KOPT-K1 (cell line): ENCODE data around the gene CENPL.
"Not testable (repeated sequence)": the region's sequence is repeated elsewhere in the genome, so short reads cannot be mapped to it uniquely, and the experiment has no call there.

Experiments used
- H3K27ac ChIP-seq: fragments of 200-600 bp; sonication (generic); 2 replicates; pipeline ENCODE4 v1.5.1; 2016; ENCODE audit warnings: antibody characterized with exemption, mild to moderate bottlenecking, low read depth, low read length; ENCODE audit not compliant: poor library complexity, severe bottlenecking
- H3K36me3 ChIP-seq: fragments of 200-600 bp; sonication (generic); 2 replicates; pipeline ENCODE4 v1.5.1; 2017; ENCODE audit warnings: antibody characterized with exemption, mild to moderate bottlenecking, low read length, moderate library complexity; ENCODE audit not compliant: insufficient read depth
- H3K9me3 ChIP-seq: fragments of 200-600 bp; sonication (generic); 2 replicates; pipeline ENCODE4 v1.5.1; 2017; ENCODE audit warnings: antibody characterized with exemption, low read length, mild to moderate bottlenecking; ENCODE audit not compliant: insufficient read depth, poor library complexity, severe bottlenecking

The CENPL gene

GRCh38 chr1:173863224-173864161 lies 38.8 kb upstream of the CENPL start:
- peaks cover 80% of the 10 kb centered on the region for H3K36me3 ChIP-seq
- no peaks in the 10 kb centered on the region for H3K9me3 ChIP-seq
- H3K27ac ChIP-seq = no peak overlapping the region

- Histone ChIP-seq H3K27ac (no peak overlapping the region), H3K9me3 (no peaks in the 10 kb centered on the region), H3K36me3 (peaks cover 87% of the 10 kb centered on the region)
Measured at GRCh38 chr1:173862769-173863223, 38.1 kb upstream of the CENPL start.

GRCh38 chr1:173862146-173862768 lies 37.6 kb upstream of the CENPL start:
- H3K36me3 ChIP-seq = peaks cover 93% of the 10 kb centered on the region
- H3K9me3 ChIP-seq, H3K27ac ChIP-seq: not testable (repeated sequence)

- peaks cover 94% of the 10 kb centered on the region for H3K36me3 ChIP-seq
- no peak overlapping the region for H3K27ac ChIP-seq
Measured at GRCh38 chr1:173861731-173862145, 37.1 kb upstream of the CENPL start.

GRCh38 chr1:173860065-173860464 lies 35.4 kb upstream of the CENPL start:
- H3K36me3 ChIP-seq = peaks cover 94% of the 10 kb centered on the region
- H3K27ac ChIP-seq = no peak overlapping the region
- H3K9me3 ChIP-seq = no peaks in the 10 kb centered on the region

More at GRCh38 chr1:173861731-173862145, 37.1 kb upstream of the CENPL start:
- H3K9me3 ChIP-seq = no peaks in the 10 kb centered on the region

- H3K27ac ChIP-seq, H3K9me3 ChIP-seq: not testable (repeated sequence)
- peaks cover 94% of the 10 kb centered on the region for H3K36me3 ChIP-seq
Measured at GRCh38 chr1:173859547-173859946, 34.9 kb upstream of the CENPL start.

GRCh38 chr1:173857363-173857917 lies 32.8 kb upstream of the CENPL start:
- H3K36me3 ChIP-seq = peaks cover 93% of the 10 kb centered on the region
- no peaks in the 10 kb centered on the region for H3K9me3 ChIP-seq

GRCh38 chr1:173856903-173857302 lies 32.2 kb upstream of the CENPL start:
- Histone ChIP-seq H3K36me3 (peaks cover 92% of the 10 kb centered on the region), H3K9me3 (no peaks in the 10 kb centered on the region), H3K27ac (no peak overlapping the region)

More at GRCh38 chr1:173857363-173857917, 32.8 kb upstream of the CENPL start:
- H3K27ac ChIP-seq = no peak overlapping the region

- Histone ChIP-seq H3K9me3 (no peaks in the 10 kb centered on the region), H3K36me3 (peaks cover 92% of the 10 kb centered on the region), H3K27ac (no peak overlapping the region)
Measured at GRCh38 chr1:173856014-173856413, 31.3 kb upstream of the CENPL start.

GRCh38 chr1:173853074-173853473 lies 28.4 kb upstream of the CENPL start:
- Histone ChIP-seq H3K27ac (no peak overlapping the region), H3K36me3 (peaks cover 91% of the 10 kb centered on the region), H3K9me3 (no peaks in the 10 kb centered on the region)

- H3K27ac ChIP-seq = no peak overlapping the region
- peaks cover 89% of the 10 kb centered on the region for H3K36me3 ChIP-seq
- no peaks in the 10 kb centered on the region for H3K9me3 ChIP-seq
Measured at GRCh38 chr1:173852105-173852504, 27.4 kb upstream of the CENPL start.

- H3K27ac ChIP-seq = no peak overlapping the region
- H3K36me3 ChIP-seq = peaks cover 71% of the 10 kb centered on the region
- H3K9me3 ChIP-seq = no peaks in the 10 kb centered on the region
Measured at GRCh38 chr1:173832748-173833147, 8.1 kb upstream of the CENPL start.

- Histone ChIP-seq H3K9me3 (no peaks in the 10 kb centered on the region), H3K36me3 (peaks cover 27% of the 10 kb centered on the region), H3K27ac (no peak overlapping the region)
Measured at GRCh38 chr1:173827611-173828010, 2.9 kb upstream of the CENPL start.

GRCh38 chr1:173823781-173824314 lies 835 bp downstream of the CENPL start:
- no peaks in the 10 kb centered on the region for H3K9me3 ChIP-seq
- H3K27ac ChIP-seq = peak overlapping the region; percentile 93
- peaks cover 39% of the 10 kb centered on the region for H3K36me3 ChIP-seq

GRCh38 chr1:173821680-173822079 lies 3.0 kb downstream of the CENPL start:
- peaks cover 48% of the 10 kb centered on the region for H3K36me3 ChIP-seq
- H3K27ac ChIP-seq = no peak overlapping the region
- H3K9me3 ChIP-seq = no peaks in the 10 kb centered on the region
